Panc1 (cell line): ENCODE measurements around the gene MPRIP.

Experiments used
- CTCF ChIP-seq: fragments of 450-650 bp; IDR thresholded peaks from 2 replicates; pipeline ENCODE4 v1.5.1; 2017; ENCODE audit warnings: mild to moderate bottlenecking
- POLR2AphosphoS5 ChIP-seq: IDR thresholded peaks from 2 replicates; pipeline ENCODE4 v1.6.1; 2012; ENCODE audit warnings: mild to moderate bottlenecking, low read depth, low read length, moderate library complexity
- REST ChIP-seq, 2 experiments: IDR thresholded peaks; 2 replicates each; pipeline ENCODE4 v1.6.1; 2011 to 2012; ENCODE audit warnings: low read depth in 2 of 2, control low read depth in 1 of 2, low read length in 1 of 2, mild to moderate bottlenecking in 1 of 2, moderate library complexity in 1 of 2; ENCODE audit not compliant: insufficient read depth in 1 of 2
- SIN3A ChIP-seq: IDR thresholded peaks from 2 replicates; pipeline ENCODE4 v1.6.1; 2012; ENCODE audit warnings: low read depth, mild to moderate bottlenecking, low read length, moderate library complexity, borderline replicate concordance; ENCODE audit not compliant: insufficient read depth

- TF ChIP-seq REST (IDR thresholded peaks at IDR 0.05; ENCODE audit: insufficient read depth in 1 of 2, low read depth in 2 of 2, low read length in 1 of 2): no peak
- TF ChIP-seq POLR2AphosphoS5: no peak
- no peak; the same call in 1 of the 2 replicates for TF ChIP-seq CTCF
- no peak for TF ChIP-seq SIN3A
Observed at GRCh38 chr17:17032131-17032692, 10.0 kb upstream of the MPRIP start.
